DND-41 (cell line): Measurements from ENCODE around the gene HGFAC.

Experiments
- ATAC-seq: fragments of 200-7000 bp; cut with Tn5 transposase; 3 replicates; pipeline ENCODE4 v1.9.1; 2021; ENCODE audit warnings: low read depth; ENCODE audit not compliant: insufficient read depth
- DNase-seq: peaks from one replicate; pipeline ENCODE4 v3.0.0-alpha.2; 2020
- H2AFZ ChIP-seq: 2 replicates; pipeline ENCODE4 v1.6.0; 2012; ENCODE audit warnings: low read depth, low read length
- H3K27ac ChIP-seq: 2 replicates; pipeline ENCODE4 v1.5.1; 2012; ENCODE audit warnings: low read length, inconsistent platforms
- H3K27me3 ChIP-seq: fragments of 200-600 bp; sonication (generic); 2 replicates; pipeline ENCODE4 v1.6.0; 2012; ENCODE audit warnings: low read length, mild to moderate bottlenecking, inconsistent platforms; ENCODE audit not compliant: insufficient read depth, poor library complexity
- H3K36me3 ChIP-seq: 2 replicates; pipeline ENCODE4 v1.5.1; 2012; ENCODE audit warnings: low read length, inconsistent platforms; ENCODE audit not compliant: insufficient read depth
- H3K4me1 ChIP-seq: 2 replicates; pipeline ENCODE4 v1.5.1; 2012; ENCODE audit warnings: mild to moderate bottlenecking, low read length; ENCODE audit not compliant: insufficient read depth
- H3K4me2 ChIP-seq: 2 replicates; pipeline ENCODE4 v1.6.0; 2012; ENCODE audit warnings: mild to moderate bottlenecking, moderate library complexity, low read length, inconsistent platforms; ENCODE audit not compliant: insufficient read depth
- H3K4me3 ChIP-seq, 2 experiments: fragments of 200-600 bp in 1 of 2; shearing (Covaris generic) in 1 of 2; 2 replicates each; pipeline ENCODE4 v1.5.1; 2012 to 2016; ENCODE audit warnings: inconsistent platforms in 2 of 2, low read length in 2 of 2, mild to moderate bottlenecking in 2 of 2, low read depth in 1 of 2, moderate library complexity in 1 of 2
- H3K79me2 ChIP-seq: 2 replicates; pipeline ENCODE4 v1.6.0; 2012; ENCODE audit warnings: low read length, inconsistent platforms; ENCODE audit not compliant: insufficient read depth
- H3K9ac ChIP-seq: 2 replicates; pipeline ENCODE4 v1.6.0; 2012; ENCODE audit warnings: low read depth, mild to moderate bottlenecking, inconsistent platforms, low read length, moderate library complexity
- H3K9me3 ChIP-seq: 2 replicates; pipeline ENCODE4 v1.5.1; 2012; ENCODE audit warnings: low read length, moderate library complexity, mild to moderate bottlenecking, inconsistent platforms; ENCODE audit not compliant: insufficient read depth, severe bottlenecking
- H4K20me1 ChIP-seq: 2 replicates; pipeline ENCODE4 v1.6.0; 2012; ENCODE audit warnings: low read length; ENCODE audit not compliant: insufficient read depth
- EZH2 ChIP-seq: IDR thresholded peaks from 3 replicates; pipeline ENCODE4 v1.6.1; 2012; ENCODE audit warnings: borderline replicate concordance, low read depth, mild to moderate bottlenecking, moderate library complexity, low read length, inconsistent platforms; ENCODE audit not compliant: severe bottlenecking
- TF ChIP-seq, protein P1 (sequence below): IDR thresholded peaks from 2 replicates; pipeline ENCODE4 v1.5.1; 2012; ENCODE audit warnings: borderline replicate concordance, low read length, moderate library complexity, mild to moderate bottlenecking; ENCODE audit not compliant: poor library complexity, severe bottlenecking; ENCODE audit errors: extremely low read depth

The HGFAC gene

DNA sequence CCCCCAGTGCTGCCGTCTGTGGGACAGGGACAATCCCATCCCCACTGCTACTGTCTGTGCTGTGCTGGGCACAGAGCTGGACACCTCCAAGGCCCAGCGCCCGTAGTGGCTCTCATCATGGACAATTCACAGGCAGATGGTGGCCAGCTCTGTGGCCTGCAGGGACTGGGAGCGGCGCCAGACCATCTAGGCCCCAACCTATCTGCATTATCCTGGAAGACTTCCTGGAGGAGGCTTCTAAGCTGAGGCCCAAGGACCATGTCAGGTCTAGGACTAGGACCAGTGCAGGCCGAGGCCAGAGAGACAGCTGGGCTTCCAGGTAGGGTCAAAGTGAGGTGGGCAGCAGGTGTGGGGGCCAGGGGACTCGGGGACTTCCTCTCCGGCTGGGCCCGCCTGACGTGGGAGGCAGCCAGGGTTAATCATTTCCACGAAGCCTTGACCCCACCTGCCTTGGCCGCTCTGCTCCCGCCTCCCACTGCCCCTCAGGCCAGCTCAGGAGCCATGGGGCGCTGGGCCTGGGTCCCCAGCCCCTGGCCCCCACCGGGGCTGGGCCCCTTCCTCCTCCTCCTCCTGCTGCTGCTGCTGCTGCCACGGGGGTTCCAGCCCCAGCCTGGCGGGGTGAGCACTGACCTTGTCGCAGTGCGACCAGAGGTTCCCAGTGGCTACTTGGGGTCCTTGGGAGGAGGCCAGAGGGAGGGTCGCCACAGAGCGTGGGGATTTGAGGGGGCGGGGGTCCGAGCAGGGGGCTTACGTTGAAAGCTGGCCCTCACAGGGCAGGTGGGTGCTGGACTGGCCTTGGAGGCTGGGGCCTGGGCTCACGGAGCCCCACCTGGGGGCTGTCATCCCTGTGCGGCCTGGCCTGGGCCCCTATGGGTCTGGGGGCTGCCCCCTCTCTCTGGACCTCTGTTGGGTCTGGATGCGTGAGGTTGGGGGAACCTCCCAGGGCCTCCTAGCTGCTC is at the start of gene HGFAC:
Gene HGFAC (plus strand): TSS at position 468 of the 959 bp plus-strand sequence. CDS start 34 bp downstream, at position 502.
- Histone ChIP-seq H3K9me3 (no peaks in the 10 kb centered on the region), H3K79me2 (no peaks in the 10 kb centered on the region), H3K27me3 (no peaks in the 10 kb centered on the region), H3K4me2 (no peak within 1 kb of the TSS), H3K36me3 (no peaks in the 10 kb centered on the region), H4K20me1 (peaks cover 13% of the 10 kb centered on the region), H2AFZ (no peak within 1 kb of the TSS), H3K9ac (no peak within 1 kb of the TSS), H3K4me1 (no peaks in the 10 kb centered on the region), H3K4me3 (no peak within 1 kb of the TSS), H3K27ac (no peak within 1 kb of the TSS)
- no peak for DNase-seq
- no peak for ATAC-seq
- TF ChIP-seq, protein P1, sequence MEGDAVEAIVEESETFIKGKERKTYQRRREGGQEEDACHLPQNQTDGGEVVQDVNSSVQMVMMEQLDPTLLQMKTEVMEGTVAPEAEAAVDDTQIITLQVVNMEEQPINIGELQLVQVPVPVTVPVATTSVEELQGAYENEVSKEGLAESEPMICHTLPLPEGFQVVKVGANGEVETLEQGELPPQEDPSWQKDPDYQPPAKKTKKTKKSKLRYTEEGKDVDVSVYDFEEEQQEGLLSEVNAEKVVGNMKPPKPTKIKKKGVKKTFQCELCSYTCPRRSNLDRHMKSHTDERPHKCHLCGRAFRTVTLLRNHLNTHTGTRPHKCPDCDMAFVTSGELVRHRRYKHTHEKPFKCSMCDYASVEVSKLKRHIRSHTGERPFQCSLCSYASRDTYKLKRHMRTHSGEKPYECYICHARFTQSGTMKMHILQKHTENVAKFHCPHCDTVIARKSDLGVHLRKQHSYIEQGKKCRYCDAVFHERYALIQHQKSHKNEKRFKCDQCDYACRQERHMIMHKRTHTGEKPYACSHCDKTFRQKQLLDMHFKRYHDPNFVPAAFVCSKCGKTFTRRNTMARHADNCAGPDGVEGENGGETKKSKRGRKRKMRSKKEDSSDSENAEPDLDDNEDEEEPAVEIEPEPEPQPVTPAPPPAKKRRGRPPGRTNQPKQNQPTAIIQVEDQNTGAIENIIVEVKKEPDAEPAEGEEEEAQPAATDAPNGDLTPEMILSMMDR: no peak
- no peak for TF ChIP-seq EZH2

DNA sequence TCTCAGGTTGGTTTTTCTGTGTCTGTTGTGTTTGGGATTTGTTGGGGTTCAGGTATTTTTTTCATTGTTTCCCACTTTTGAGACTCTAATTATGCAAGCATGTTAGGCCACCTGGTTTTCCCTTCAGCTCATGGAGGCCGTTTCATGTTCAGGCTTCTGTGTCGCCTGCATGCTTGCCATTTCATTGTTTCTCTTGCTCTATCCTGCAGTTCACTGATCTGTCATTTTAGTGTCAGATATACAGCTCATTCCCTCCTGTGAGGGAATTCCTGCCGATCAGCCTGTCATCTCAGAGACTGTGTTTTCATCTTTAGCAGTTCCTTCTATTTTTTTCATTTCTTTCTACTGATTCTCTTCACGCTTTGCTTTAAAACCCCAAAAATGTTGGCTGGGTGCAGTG is 49.4 kb upstream of the HGFAC start:
- ATAC-seq: no peak
- no peak overlapping the region for H3K27ac ChIP-seq
- no peaks in the 10 kb centered on the region for H3K4me1 ChIP-seq
- no peak for DNase-seq
- no peaks in the 10 kb centered on the region for H3K27me3 ChIP-seq
- no peaks in the 10 kb centered on the region for H3K9me3 ChIP-seq
- no peak overlapping the region for H2AFZ ChIP-seq
- H3K36me3 ChIP-seq: no peaks in the 10 kb centered on the region
- no peak overlapping the region for H3K9ac ChIP-seq
- H3K4me2 ChIP-seq: no peak overlapping the region
- H4K20me1 ChIP-seq: peaks cover 5% of the 10 kb centered on the region
- no peak for TF ChIP-seq EZH2
- TF ChIP-seq, protein P1: no peak
- H3K79me2 ChIP-seq: no peaks in the 10 kb centered on the region
- H3K4me3 ChIP-seq: no peak overlapping the region

DNA sequence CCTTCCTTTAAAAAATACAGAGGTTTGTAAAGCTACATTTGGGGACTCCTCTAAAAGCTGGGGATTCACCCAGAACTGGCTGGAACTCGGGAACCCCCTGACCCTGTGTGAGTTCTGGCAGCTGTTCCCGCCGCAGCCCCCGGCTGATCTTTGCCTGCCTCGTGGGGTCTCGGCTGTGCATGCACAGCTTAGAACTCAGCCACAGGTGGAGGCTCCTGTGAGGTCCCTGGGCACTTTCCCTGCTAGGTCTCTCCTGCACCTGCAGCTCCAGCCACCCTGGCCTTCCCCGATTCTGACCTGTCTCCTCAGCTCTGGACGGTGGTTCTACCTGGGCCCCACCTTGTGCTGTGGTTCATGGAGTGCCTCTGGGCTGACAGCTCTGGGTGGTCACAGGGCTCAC is 48.6 kb upstream of the HGFAC start:
- H3K27me3 ChIP-seq: no peaks in the 10 kb centered on the region
- H3K4me2 ChIP-seq: no peak overlapping the region
- no peak overlapping the region for H3K27ac ChIP-seq
- no peak for DNase-seq
- H3K4me1 ChIP-seq: no peaks in the 10 kb centered on the region
- no peak overlapping the region for H2AFZ ChIP-seq
- H3K79me2 ChIP-seq: no peaks in the 10 kb centered on the region
- no peak for ATAC-seq
- no peaks in the 10 kb centered on the region for H3K36me3 ChIP-seq
- no peak overlapping the region for H3K9ac ChIP-seq
- TF ChIP-seq, protein P1: no peak
- H3K9me3 ChIP-seq: no peaks in the 10 kb centered on the region
- no peak overlapping the region for H3K4me3 ChIP-seq
- H4K20me1 ChIP-seq: peaks cover 5% of the 10 kb centered on the region; the same call in 1 of the 2 replicates
